ENCODE measurements around the gene WDR1.

Gene WDR1

GRCh38 chr4:10032625-10033024 lies 84.0 kb downstream of the WDR1 start:
- H3K4me3 ChIP-seq (replicated peaks in 1 of 2; ENCODE audit: low read depth in 2 of 2, low read length in 2 of 2) = peak overlapping the region in 1 of 2 donors; percentile 18
- no peak for TF ChIP-seq CTCF (IDR thresholded peaks at IDR 0.05; ENCODE audit: low read depth, low read length)
- peak; percentile 70 to 93 for DNase-seq (ENCODE audit: low read depth in 2 of 2)

GRCh38 chr4:10031668-10032590 lies 84.7 kb downstream of the WDR1 start:
- H3K4me3 ChIP-seq (replicated peaks in 1 of 2; ENCODE audit: low read depth in 2 of 2, low read length in 2 of 2) = no peak overlapping the region
- no peak for TF ChIP-seq CTCF (IDR thresholded peaks at IDR 0.05; ENCODE audit: low read depth, low read length)
- DNase-seq (ENCODE audit: low read depth in 2 of 2) = peak; percentile 52 to 72

GRCh38 chr4:10030972-10031667 lies 85.5 kb downstream of the WDR1 start:
- TF ChIP-seq CTCF (IDR thresholded peaks at IDR 0.05; ENCODE audit: low read depth, low read length) = no peak
- DNase-seq (ENCODE audit: low read depth in 2 of 2) = no peak

GRCh38 chr4:10029403-10029802 lies 87.2 kb downstream of the WDR1 start:
- no peak for TF ChIP-seq CTCF (IDR thresholded peaks at IDR 0.05; ENCODE audit: low read depth, low read length)
- DNase-seq (ENCODE audit: low read depth in 2 of 2) = no peak
- no peak overlapping the region for H3K4me3 ChIP-seq (replicated peaks in 1 of 2; ENCODE audit: low read depth in 2 of 2, low read length in 2 of 2)

More at GRCh38 chr4:10030972-10031667, 85.5 kb downstream of the WDR1 start:
- H3K4me3 ChIP-seq (replicated peaks in 1 of 2; ENCODE audit: low read depth in 2 of 2, low read length in 2 of 2) = no peak overlapping the region

GRCh38 chr4:10028910-10029309 lies 87.7 kb downstream of the WDR1 start:
- TF ChIP-seq CTCF (IDR thresholded peaks at IDR 0.05; ENCODE audit: low read depth, low read length) = no peak
- H3K4me3 ChIP-seq (replicated peaks in 1 of 2; ENCODE audit: low read depth in 2 of 2, low read length in 2 of 2) = no peak overlapping the region
- DNase-seq (ENCODE audit: low read depth in 2 of 2) = peak in 1 of 2 donors; percentile 33

- no peak for DNase-seq (ENCODE audit: low read depth in 2 of 2)
- H3K4me3 ChIP-seq (replicated peaks in 1 of 2; ENCODE audit: low read depth in 2 of 2, low read length in 2 of 2) = no peak overlapping the region
- TF ChIP-seq CTCF (IDR thresholded peaks at IDR 0.05; ENCODE audit: low read depth, low read length) = no peak
Measured at GRCh38 chr4:10026485-10026884, 90.1 kb downstream of the WDR1 start.
